ENCODE results near the gene CASP10.

Gene CASP10

GRCh38 chr2:201270293-201271001, 87.5 kb downstream of the CASP10 start:
- FAIRE-seq (no peak), DNase-seq (ENCODE audit: insufficient read length) (no peak)
- TF ChIP-seq TAF1 (IDR thresholded peaks at IDR 0.05; ENCODE audit: borderline replicate concordance, low read depth, low read length) (no peak), POLR2A (IDR thresholded peaks at IDR 0.05; ENCODE audit: low read depth, low read length) (no peak), POLR2AphosphoS5 (IDR thresholded peaks at IDR 0.05; ENCODE audit: low read depth, low read length) (no peak)

- no peak for FAIRE-seq
- TF ChIP-seq TAF1 (IDR thresholded peaks at IDR 0.05; ENCODE audit: borderline replicate concordance, low read depth, low read length): no peak
- TF ChIP-seq POLR2A (IDR thresholded peaks at IDR 0.05; ENCODE audit: low read depth, low read length): no peak
- no peak for TF ChIP-seq POLR2AphosphoS5 (IDR thresholded peaks at IDR 0.05; ENCODE audit: low read depth, low read length)
- no peak for DNase-seq (ENCODE audit: insufficient read length)
Measured at GRCh38 chr2:201271917-201272316, 89.0 kb downstream of the CASP10 start.

GRCh38 chr2:201273330-201273983, 90.5 kb downstream of the CASP10 start:
- DNase-seq (ENCODE audit: insufficient read length) (no peak), FAIRE-seq (no peak)

GRCh38 chr2:201275069-201275468, 92.1 kb downstream of the CASP10 start:
- FAIRE-seq (no peak), DNase-seq (ENCODE audit: insufficient read length) (no peak)
- TF ChIP-seq TAF1 (IDR thresholded peaks at IDR 0.05; ENCODE audit: borderline replicate concordance, low read depth, low read length): no peak
- no peak for TF ChIP-seq POLR2AphosphoS5 (IDR thresholded peaks at IDR 0.05; ENCODE audit: low read depth, low read length)
- TF ChIP-seq POLR2A (IDR thresholded peaks at IDR 0.05; ENCODE audit: low read depth, low read length): no peak

More at GRCh38 chr2:201273330-201273983, 90.5 kb downstream of the CASP10 start:
- TF ChIP-seq TAF1 (IDR thresholded peaks at IDR 0.05; ENCODE audit: borderline replicate concordance, low read depth, low read length) (no peak), POLR2A (IDR thresholded peaks at IDR 0.05; ENCODE audit: low read depth, low read length) (no peak), POLR2AphosphoS5 (IDR thresholded peaks at IDR 0.05; ENCODE audit: low read depth, low read length) (no peak)

GRCh38 chr2:201275990-201276389, 93.0 kb downstream of the CASP10 start:
- TF ChIP-seq TAF1 (IDR thresholded peaks at IDR 0.05; ENCODE audit: borderline replicate concordance, low read depth, low read length) (no peak), POLR2A (IDR thresholded peaks at IDR 0.05; ENCODE audit: low read depth, low read length) (no peak), POLR2AphosphoS5 (IDR thresholded peaks at IDR 0.05; ENCODE audit: low read depth, low read length) (no peak)
- FAIRE-seq (no peak), DNase-seq (ENCODE audit: insufficient read length) (no peak)

GRCh38 chr2:201276511-201276910, 93.6 kb downstream of the CASP10 start:
- no peak for DNase-seq (ENCODE audit: insufficient read length)
- TF ChIP-seq POLR2A (IDR thresholded peaks at IDR 0.05; ENCODE audit: low read depth, low read length): no peak
- TF ChIP-seq TAF1 (IDR thresholded peaks at IDR 0.05; ENCODE audit: borderline replicate concordance, low read depth, low read length): no peak
- TF ChIP-seq POLR2AphosphoS5 (IDR thresholded peaks at IDR 0.05; ENCODE audit: low read depth, low read length): no peak
- FAIRE-seq: peak; percentile 5

Data from GM12892 (cell line).